ENCODE data around the gene CDH23.

Gene CDH23

GRCh38 chr10:71735709-71736569 lies 339.2 kb downstream of the CDH23 start:
- DNase-seq, result peak; percentile 58

- no peak for DNase-seq
Measured at GRCh38 chr10:71736570-71736952, 339.8 kb downstream of the CDH23 start.

GRCh38 chr10:71737001-71737833 lies 340.5 kb downstream of the CDH23 start:
- no peak for DNase-seq

GRCh38 chr10:71737834-71738197 lies 341.1 kb downstream of the CDH23 start:
- no peak for DNase-seq

- DNase-seq, result no peak
Measured at GRCh38 chr10:71739358-71739900, 342.7 kb downstream of the CDH23 start.

- DNase-seq, result no peak
Measured at GRCh38 chr10:71740069-71740653, 343.4 kb downstream of the CDH23 start.

- DNase-seq, result no peak
Measured at GRCh38 chr10:71741029-71741428, 344.3 kb downstream of the CDH23 start.

GRCh38 chr10:71741671-71742070 lies 345.0 kb downstream of the CDH23 start:
- DNase-seq, result no peak

GRCh38 chr10:71742301-71743088 lies 345.8 kb downstream of the CDH23 start:
- DNase-seq, result no peak

- no peak for DNase-seq
Measured at GRCh38 chr10:71743089-71743838, 346.5 kb downstream of the CDH23 start.

- DNase-seq, result no peak
Measured at GRCh38 chr10:71743866-71744265, 347.1 kb downstream of the CDH23 start.

GRCh38 chr10:71744897-71745663 lies 348.4 kb downstream of the CDH23 start:
- DNase-seq, result no peak

- no peak for DNase-seq
Measured at GRCh38 chr10:71745664-71746250, 349.0 kb downstream of the CDH23 start.

GRCh38 chr10:71746344-71747037 lies 349.8 kb downstream of the CDH23 start:
- DNase-seq, result peak; percentile 36

- no peak for DNase-seq
Measured at GRCh38 chr10:71747039-71747531, 350.4 kb downstream of the CDH23 start.

GRCh38 chr10:71747551-71748523 lies 351.1 kb downstream of the CDH23 start:
- DNase-seq, result no peak

GRCh38 chr10:71748671-71749191 lies 352.0 kb downstream of the CDH23 start:
- peak; percentile 84 for DNase-seq

- no peak for DNase-seq
Measured at GRCh38 chr10:71749396-71749795, 352.7 kb downstream of the CDH23 start.

Data from CD4-positive, alpha-beta T cell treated with Interferon gamma for 1 hour (primary cell).